Measurements from ENCODE around the gene COL4A1.

Gene COL4A1

DNA sequence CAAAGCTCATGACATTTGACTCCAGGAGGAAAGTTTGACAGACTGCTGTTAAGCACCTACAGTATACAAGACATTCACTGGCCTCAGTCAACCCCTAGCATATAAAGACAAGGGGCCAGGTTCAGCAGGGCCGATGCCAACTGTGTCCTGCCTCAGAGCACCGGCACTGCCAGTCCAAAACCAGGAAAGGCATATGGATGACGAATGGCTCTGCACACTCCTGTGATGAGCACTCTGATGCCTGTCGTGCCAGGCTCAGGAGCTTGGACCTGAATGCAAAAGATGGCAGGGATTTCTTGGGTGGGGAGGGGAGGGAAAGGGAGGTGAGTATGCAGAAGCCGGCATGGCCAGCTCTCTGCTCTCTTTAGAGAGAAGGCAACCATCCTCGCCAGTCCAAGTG is 38.9 kb downstream of the COL4A1 start:
- DNase-seq (ENCODE audit: low read depth, low spot score): no peak
- H3K4me3 ChIP-seq (ENCODE audit: low read length): no peak overlapping the region

DNA sequence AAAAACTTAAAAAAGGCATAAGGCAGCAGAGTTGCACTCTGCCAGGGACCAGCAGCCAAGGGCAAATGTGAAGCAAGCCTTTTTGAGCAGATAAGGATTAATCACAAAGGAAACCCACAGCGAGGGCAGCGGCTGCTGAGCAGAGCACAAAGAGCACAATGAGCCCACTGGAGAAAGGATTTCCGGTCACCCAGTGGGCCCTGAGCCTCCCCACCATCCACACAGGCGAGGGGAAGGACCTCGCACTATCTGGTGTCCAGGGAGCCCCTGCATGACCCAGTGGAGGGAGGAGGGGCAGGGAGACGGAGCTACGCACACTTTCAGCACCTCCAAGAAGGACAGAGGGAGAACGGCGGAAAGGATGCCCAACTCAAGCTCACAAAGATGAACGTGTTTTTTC is 40.0 kb downstream of the COL4A1 start:
- no peak overlapping the region for H3K4me3 ChIP-seq (ENCODE audit: low read length)
- no peak for DNase-seq (ENCODE audit: low read depth, low spot score)

DNA sequence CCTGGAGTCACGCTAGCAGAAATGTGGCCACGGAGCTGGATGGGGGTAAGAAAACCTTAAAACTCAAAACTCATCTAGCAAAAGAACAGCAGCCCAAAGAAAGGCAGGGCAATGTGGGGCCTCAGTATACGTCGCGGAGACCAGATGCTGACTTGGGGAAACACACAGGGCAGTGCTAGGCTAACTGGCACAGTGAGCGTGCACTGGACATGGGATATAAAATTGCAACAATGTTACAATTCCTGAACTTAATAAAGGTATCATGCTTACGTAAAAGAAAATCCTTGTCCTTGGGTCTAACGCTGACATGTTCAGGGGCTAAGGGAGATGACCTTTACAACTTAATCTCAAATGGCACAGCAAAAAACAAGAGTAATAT is 40.5 kb downstream of the COL4A1 start:
- no peak overlapping the region for H3K4me3 ChIP-seq (ENCODE audit: low read length)
- DNase-seq (ENCODE audit: low read depth, low spot score): no peak

DNA sequence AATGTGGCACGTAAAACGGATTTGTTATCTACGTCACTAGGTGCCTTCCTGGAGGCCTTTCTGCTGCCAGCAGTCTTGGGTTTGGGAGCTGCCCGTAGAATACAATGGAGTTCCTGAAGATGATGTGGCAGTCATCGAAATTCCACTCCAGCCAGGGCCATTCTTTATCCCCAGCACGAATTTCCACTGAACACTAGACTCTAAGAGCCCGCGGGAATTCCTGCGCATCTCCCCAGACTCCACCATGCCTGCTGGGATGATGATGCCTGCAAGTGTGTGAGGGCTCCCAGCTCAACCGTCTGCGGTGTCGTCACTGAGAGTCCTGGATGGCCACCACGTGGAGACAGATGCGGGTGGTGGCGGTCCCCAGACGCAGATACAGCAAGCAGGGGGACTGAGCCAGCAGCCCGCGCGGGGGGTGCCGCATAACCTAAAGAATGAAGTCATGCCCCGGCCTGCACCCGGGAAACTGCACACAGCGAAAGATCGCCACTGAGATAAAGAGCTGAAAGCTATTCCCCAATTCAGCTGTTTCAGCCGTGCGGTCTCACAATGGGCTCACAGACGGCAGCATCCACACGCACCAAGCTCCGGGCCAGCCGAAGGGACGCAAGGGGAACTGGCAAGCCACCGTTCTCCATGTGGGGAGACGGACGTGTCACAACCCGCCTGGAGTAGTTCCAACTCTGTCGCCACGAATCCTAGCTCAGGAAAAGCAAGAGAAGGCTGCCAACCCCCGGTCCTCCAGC is 41.1 kb downstream of the COL4A1 start:
- DNase-seq (ENCODE audit: low read depth, low spot score): no peak

DNA sequence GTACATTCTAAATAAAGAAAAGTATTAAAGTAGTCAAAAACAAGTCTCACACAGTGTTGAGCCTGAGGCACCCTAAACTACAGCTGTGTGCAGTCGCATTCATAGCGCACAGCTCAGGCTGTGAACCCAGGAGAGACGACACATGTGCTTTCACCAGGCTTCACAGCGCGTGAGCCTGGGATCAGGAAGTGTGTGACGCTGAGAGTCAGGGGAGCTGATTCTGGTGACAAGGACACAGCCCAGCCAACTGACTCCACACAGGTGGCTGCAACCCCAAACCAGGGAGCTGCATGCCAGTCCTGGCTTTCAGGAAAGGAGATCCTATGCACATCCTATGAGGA is 41.6 kb downstream of the COL4A1 start:
- no peak for DNase-seq (ENCODE audit: low read depth, low spot score)
- H3K4me3 ChIP-seq (ENCODE audit: low read length): no peak overlapping the region

More for the DNA sequence above, 41.1 kb downstream of the COL4A1 start:
- H3K4me3 ChIP-seq (ENCODE audit: low read length): no peak overlapping the region

DNA sequence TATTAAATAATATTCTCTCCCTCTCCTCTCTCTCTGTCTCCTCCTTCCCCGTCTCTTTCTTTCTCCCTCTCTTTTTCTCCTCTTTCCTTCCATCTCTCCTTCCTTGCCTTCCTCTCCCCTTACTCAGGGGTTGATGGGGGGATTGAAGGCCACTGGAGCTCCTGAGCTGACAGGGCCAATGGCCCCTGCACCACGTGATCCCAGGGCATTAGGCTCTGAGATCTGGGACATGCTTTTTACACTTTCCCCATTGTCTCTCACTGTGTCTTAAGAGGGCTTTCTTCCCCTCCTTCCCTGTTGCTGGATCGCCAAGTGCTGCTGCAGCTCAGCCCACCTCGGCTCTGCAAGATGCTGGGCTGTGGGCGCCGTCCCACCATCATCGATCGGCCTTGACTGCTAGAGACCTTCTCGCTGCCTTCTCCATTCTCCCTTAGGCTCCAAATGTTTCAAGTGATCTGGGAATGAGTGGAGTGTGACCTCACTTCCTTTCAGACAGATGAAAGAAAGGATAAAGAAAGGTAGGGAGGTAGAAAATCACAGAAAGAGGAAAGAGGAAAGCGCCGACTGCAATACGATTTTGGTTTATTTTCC is 42.2 kb downstream of the COL4A1 start:
- DNase-seq (ENCODE audit: low read depth, low spot score): no peak

DNA sequence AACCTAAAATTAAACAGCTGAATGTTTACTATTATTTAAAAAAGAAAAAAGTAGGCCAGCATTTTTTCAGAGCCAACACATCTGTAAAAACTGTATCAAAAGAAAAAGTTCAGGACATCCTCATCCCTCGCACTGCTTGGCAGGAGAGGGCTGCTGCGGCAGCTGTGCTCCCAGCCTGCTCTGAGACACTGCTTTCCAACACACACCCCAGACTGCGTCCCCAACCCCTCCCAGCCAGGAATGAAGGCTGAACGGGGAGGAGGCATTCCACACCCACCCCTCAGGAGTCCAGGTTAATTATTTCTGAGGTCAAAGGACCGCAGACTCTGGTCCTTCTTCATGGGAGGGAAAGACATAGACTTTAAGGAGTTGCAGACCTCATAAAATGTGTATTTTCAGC is 43.1 kb downstream of the COL4A1 start:
- no peak for DNase-seq (ENCODE audit: low read depth, low spot score)

More for the DNA sequence above, 42.2 kb downstream of the COL4A1 start:
- no peak overlapping the region for H3K4me3 ChIP-seq (ENCODE audit: low read length)

DNA sequence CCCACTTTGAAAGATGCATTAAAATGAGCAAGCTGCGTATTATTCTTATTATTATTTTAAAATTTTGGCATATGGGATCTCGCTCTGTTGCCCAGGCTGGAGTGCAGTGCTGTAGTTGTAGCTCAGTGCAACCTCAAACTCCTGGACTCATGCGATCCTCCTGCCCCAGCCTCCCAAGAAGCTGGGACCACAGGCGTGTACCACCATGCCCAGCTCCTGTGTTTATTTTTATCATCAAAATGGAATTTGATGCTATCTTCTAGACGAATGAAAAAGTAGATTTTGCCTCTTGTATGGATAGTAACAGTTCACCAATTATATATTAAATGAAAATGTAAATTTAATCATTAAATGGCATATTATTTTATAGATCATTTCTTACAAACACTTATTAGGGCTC is 43.6 kb downstream of the COL4A1 start:
- H3K4me3 ChIP-seq (ENCODE audit: low read length): no peak overlapping the region
- DNase-seq (ENCODE audit: low read depth, low spot score): no peak

More for the DNA sequence above, 43.1 kb downstream of the COL4A1 start:
- H3K4me3 ChIP-seq (ENCODE audit: low read length): no peak overlapping the region

- H3K4me3 ChIP-seq (ENCODE audit: low read length): no peak overlapping the region
Observed at GRCh38 chr13:110262508-110263291, 44.3 kb downstream of the COL4A1 start.

GRCh38 chr13:110262082-110262436 is 44.9 kb downstream of the COL4A1 start:
- no peak for DNase-seq (ENCODE audit: low read depth, low spot score)

More at GRCh38 chr13:110262508-110263291, 44.3 kb downstream of the COL4A1 start:
- no peak for DNase-seq (ENCODE audit: low read depth, low spot score)

GRCh38 chr13:110261166-110262081 is 45.5 kb downstream of the COL4A1 start:
- no peak overlapping the region for H3K4me3 ChIP-seq (ENCODE audit: low read length)
- no peak for DNase-seq (ENCODE audit: low read depth, low spot score)

More at GRCh38 chr13:110262082-110262436, 44.9 kb downstream of the COL4A1 start:
- no peak overlapping the region for H3K4me3 ChIP-seq (ENCODE audit: low read length)

- no peak overlapping the region for H3K4me3 ChIP-seq (ENCODE audit: low read length)
- no peak for DNase-seq (ENCODE audit: low read depth, low spot score)
Observed at GRCh38 chr13:110259651-110260050, 47.3 kb downstream of the COL4A1 start.

DNA sequence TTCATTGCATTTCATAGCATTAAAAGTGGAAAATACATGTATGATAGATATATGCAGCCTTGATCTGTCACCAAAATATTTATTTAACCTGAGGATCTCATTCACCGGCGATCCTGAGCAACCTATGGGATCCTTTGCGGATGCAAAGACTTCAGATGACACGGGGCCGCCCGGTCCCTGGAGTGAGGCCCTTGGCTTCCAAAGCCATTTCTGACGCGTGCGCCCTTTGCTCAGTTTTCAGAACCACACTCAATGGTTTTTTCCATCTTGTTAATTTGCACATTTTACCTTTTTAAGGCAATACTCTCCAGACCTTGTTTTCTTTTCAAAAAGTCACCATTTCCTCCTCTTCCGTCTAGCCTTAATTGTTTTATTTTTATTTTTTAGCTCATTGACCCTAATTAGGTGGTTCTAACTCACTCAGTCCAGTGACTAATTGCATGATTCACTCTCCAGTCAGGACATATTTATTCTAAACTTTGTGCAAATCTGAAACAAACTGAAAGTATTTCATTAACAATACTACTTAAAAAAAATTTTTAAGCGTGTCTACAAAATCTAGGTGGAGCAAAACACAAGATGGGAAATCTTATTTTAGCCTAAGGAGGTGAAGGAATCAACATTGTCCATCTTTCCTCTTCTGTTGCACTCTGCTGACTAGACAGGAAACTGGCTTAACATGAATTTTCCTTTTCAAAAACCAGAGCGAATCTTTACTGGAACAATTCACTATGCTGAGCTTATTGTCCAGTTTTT is 47.9 kb downstream of the COL4A1 start:
- no peak for DNase-seq (ENCODE audit: low read depth, low spot score)

DNA sequence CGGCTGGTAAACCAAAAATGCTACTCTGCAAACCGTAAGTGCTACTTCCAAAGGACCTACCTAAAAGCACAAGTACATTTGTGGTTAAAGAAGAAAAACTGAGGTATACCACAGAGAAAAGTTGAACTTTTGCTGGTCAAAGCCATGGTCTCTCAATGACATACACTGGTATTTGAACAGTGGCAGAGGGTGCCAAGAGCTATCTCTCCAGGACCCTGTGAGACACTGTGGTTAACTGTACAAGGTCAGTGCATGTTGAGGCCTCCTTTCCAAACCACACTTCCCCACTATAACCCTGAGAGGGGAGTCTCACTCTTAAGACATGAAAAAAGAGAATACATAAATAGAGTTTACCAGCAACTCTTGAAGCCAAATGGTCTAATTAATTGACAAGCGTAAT is 49.5 kb downstream of the COL4A1 start:
- no peak overlapping the region for H3K4me3 ChIP-seq (ENCODE audit: low read length)
- no peak for DNase-seq (ENCODE audit: low read depth, low spot score)

More for the DNA sequence above, 47.9 kb downstream of the COL4A1 start:
- H3K4me3 ChIP-seq (ENCODE audit: low read length): no peak overlapping the region

- no peak overlapping the region for H3K4me3 ChIP-seq (ENCODE audit: low read length)
- no peak for DNase-seq (ENCODE audit: low read depth, low spot score)
Observed at GRCh38 chr13:110256126-110256905, 50.6 kb downstream of the COL4A1 start.

GRCh38 chr13:110254751-110255553 is 52.0 kb downstream of the COL4A1 start:
- no peak overlapping the region for H3K4me3 ChIP-seq (ENCODE audit: low read length)
- DNase-seq (ENCODE audit: low read depth, low spot score): no peak

DNA sequence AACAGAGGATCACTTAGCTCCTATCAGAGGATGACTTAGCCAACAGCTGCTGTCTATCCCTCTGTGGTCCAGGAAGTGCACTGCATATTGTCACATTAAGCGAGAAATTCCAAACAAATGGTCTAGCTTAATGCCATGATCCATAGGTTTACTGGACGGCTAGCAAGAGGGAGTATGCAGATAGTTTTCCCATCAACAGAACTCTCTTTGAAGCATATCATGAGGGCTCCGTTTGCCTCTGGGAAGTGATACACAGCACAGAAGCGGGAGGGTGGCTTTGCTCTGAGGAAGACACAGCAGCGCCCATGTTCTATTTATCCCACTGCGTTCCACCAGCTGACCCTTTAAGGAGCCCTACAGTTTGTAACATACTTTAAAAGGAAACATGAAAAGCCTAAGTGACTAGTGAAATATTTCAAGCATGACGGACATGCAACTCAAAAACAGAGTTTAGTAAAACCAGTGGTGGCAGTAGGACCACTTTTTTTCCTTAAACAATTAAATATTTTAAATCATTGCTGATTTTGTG is 52.7 kb downstream of the COL4A1 start:
- no peak for DNase-seq (ENCODE audit: low read depth, low spot score)
- no peak overlapping the region for H3K4me3 ChIP-seq (ENCODE audit: low read length)
